EL (cell line): ENCODE measurements around the gene FOLR2.

Experiments
- DNase-seq: peaks from one replicate; pipeline ENCODE4 v3.0.0-alpha.2; 2016

FOLR2 gene

DNA sequence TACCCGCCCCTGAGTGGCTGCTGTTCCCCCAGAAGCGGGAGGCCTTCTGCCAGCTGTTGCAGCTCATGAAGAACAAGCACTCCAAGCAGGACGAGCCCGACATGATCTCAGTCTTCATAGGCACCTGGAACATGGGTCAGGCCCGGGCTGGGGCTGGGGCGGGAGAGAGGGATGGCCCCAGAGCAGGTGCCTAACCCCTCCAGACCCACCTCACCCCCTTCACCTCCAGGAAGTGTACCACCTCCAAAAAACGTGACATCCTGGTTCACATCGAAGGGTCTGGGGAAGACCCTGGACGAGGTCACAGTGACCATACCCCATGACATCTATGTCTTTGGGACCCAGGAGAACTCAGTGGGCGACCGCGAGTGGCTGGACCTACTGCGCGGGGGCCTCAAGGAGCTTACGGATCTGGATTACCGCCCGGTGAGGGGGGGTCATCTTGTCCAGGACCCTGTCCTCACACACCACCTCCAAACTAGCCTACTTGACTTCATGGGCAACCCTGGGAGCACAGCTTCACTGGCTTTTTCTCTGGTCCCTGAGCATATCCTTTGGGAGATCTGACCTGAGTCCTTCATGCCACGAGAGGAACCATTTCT, 14.3 kb downstream of the FOLR2 start:
- DNase-seq: no peak

GRCh38 chr11:72231396-72232259, 15.0 kb downstream of the FOLR2 start:
- DNase-seq: no peak

DNA sequence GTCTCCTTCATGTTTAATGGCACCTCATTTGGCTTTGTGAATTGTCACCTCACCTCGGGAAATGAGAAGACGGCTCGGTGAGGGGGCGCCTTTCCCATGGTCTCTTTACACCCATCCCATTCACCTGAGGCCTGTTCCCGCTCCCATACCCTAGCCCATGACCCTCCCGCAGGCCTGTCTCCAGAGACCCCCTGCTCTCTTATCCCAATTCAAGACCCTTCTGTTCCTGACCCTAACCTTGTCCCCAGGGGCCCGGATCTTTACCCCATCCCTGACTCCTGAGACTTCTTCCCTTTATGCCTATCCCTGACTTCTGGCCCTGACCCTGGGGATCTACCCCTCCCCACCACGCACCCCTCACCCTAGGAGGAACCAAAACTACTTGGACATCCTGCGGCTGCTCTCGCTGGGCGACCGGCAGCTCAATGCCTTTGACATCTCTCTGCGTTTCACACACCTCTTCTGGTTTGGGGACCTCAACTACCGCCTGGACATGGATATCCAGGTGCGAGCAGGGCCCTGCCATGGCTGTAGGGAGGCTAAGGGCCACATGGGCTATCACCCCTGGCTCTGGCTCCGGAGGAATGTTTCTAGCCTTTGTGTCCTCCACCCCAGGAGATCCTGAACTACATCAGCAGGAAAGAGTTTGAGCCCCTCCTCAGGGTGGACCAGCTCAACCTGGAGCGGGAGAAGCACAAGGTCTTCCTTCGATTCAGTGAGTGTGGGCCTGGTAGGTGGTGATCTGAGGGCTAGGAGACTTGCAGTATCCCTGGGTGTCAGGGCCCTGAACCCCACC, 15.9 kb downstream of the FOLR2 start:
- no peak for DNase-seq

DNA sequence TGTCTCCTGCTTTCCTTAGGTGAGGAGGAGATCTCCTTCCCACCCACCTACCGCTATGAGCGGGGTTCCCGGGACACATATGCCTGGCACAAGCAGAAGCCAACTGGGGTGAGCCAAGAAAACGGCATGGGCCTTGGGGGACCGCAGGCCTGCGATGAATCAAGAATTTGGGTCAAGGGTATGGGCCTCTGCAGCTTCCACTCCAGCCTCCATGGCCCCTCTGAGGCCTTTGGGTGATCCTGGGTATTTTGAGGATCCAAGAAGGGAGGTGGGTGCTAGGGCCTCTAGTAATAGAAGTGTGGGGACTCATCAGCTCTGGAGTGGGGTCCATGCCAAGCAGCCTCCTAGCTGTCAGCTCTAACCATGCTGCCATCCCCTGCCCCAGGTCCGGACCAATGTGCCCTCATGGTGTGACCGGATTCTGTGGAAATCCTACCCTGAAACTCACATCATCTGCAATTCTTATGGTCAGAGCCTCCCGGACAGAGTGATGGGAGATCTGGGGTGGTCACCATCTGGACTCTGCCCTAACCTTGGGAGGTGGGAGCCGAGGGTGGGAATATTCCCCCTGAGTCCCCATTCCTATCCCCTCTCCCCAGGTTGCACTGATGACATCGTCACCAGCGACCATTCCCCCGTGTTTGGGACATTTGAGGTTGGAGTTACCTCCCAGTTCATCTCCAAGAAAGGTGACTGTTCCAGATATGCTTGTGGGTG, 16.6 kb downstream of the FOLR2 start:
- no peak for DNase-seq

DNA sequence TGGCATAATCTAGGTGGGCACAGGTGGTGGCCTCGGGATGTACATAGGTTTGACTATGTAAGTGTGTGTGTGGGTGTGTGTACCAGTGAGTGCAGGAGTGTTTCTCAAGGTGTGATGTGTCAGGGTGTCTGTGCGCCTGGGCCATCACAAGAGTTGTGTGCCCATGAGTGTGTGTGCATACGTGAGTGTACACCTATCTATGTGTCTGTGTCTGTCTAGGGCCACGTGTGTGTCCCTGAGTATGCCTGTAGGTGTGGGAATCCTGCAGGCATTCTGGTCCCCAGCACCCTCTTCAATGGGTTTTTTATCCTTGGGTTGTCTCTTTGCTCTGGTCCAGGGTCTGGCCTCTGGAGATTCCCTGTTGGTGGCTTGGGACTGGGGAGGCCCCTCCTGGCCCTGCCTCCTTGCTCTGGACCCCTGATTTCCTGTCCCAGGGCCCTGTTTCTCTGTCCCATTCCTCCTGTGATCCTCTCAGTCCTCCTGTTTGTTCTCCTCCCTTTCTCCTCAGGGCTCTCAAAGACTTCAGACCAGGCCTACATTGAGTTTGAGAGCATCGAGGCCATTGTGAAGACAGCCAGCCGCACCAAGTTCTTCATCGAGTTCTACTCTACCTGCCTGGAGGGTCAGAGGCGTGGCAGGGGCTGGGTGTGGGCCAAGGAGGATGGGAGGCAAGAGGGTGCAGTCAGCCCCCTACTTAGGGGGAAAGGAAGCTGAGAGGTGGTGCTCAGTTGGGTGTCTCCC, 17.3 kb downstream of the FOLR2 start:
- DNase-seq: no peak

DNA sequence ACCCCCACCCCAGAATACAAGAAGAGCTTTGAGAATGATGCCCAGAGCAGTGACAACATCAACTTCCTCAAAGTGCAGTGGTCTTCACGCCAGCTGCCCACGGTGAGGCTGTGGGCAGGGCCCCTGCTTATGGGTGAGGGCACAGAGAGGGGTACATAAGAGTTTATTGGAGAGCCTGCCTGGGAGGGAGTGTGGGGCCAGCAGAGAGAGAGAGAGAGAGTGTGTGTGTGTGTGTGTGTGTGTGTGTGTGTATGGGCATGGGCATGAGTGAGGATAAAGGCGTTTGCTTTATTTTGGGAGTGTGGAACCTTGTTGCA, 17.9 kb downstream of the FOLR2 start:
- no peak for DNase-seq

- no peak for DNase-seq
Observed at GRCh38 chr11:72234920-72235319, 18.3 kb downstream of the FOLR2 start.

GRCh38 chr11:72235351-72236057, 18.9 kb downstream of the FOLR2 start:
- DNase-seq: no peak

- DNase-seq: no peak
Observed at GRCh38 chr11:72236083-72236697, 19.6 kb downstream of the FOLR2 start.

DNA sequence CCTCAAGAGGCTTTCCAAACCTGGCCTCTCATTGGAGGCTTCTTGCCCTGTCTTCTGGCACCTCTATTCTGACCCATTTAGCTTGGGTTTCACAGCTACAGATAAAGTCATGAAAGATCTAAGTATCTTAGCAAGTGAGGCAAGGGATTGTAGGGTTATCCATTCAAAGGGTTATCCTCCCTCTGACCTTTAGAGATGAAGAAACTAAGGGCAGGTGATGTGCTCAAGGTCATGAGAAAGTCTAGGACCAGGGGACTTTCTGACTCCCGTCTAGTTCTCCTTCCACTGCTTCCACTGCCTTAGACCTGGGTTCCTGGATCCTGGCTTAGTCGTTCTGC, 20.1 kb downstream of the FOLR2 start:
- no peak for DNase-seq

GRCh38 chr11:72237112-72237931, 20.7 kb downstream of the FOLR2 start:
- no peak for DNase-seq

DNA sequence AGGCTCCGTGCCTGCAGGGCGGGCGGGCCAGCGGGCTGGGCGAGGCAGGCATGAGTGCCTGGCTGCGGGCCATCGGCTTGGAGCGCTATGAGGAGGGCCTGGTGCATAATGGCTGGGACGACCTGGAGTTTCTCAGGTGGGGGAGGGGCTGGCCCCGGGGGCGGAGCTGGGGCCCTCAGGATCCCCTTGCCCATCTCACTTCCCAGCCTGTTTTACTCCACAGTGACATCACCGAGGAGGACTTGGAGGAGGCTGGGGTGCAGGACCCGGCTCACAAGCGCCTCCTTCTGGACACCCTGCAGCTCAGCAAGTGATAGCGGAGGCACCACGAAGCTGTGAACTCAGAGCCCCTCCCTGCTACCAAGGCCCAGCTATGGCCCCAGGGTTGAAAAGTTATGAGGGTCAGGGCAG, 21.5 kb downstream of the FOLR2 start:
- DNase-seq: peak; percentile 60

- DNase-seq: no peak
Observed at GRCh38 chr11:72238492-72239312, 22.1 kb downstream of the FOLR2 start.

DNA sequence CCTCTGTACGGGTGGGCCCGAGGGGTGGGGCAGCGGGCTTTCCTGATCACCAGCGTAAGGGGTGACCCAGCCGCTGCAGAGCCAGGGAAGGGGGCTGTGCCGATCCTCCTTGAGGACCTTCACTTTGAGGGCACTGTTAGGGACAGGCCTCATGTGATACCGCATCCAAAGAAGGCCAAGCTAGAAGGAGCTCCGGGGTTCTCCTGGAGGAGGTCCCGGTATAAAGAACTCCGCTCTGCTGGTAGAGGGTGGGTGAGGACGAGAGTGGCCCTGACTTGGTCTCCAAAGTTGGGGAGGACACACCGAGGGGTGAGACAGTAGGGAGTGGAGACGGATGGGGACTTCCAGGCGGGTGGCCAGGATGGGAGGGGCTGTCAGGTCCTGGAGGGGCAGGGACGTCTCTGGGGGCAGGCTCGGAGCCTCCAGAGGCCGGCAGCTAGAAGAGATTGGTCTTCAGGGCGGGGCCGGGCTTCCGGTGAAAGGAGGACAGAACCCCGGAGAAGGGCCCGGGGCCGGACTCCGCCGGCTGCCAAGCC, 22.8 kb downstream of the FOLR2 start:
- DNase-seq: peak; percentile 78

DNA sequence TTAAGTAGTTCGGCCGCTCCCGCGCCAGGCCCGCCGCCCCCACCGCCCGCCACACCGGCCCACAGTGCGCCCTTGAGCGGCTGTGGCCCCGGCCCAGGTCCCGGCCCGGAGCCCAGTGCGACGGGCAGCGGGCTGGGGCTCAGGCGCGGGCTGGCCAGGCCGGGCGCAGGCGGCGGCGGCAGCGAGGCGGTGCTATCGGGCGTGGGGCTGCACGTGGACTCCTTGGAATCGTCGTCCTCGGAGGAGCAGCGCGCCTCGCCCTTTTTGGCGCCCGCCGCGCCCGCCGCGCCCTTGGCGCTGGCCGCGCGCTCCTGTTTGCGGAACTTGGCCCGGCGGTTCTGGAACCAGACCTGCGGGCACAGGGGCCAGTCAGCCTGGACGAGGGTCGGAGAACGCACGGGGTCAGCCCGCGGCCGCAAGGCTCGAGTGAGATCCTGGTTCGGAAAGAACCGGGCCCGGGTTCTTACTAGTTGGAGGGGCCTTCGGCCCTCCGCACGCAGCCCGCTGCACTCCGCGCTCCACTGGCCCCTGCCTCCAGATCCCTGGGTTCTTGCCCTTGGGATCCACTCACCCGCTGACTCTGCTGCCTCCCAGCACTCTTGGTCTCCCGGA, 23.4 kb downstream of the FOLR2 start:
- no peak for DNase-seq

DNA sequence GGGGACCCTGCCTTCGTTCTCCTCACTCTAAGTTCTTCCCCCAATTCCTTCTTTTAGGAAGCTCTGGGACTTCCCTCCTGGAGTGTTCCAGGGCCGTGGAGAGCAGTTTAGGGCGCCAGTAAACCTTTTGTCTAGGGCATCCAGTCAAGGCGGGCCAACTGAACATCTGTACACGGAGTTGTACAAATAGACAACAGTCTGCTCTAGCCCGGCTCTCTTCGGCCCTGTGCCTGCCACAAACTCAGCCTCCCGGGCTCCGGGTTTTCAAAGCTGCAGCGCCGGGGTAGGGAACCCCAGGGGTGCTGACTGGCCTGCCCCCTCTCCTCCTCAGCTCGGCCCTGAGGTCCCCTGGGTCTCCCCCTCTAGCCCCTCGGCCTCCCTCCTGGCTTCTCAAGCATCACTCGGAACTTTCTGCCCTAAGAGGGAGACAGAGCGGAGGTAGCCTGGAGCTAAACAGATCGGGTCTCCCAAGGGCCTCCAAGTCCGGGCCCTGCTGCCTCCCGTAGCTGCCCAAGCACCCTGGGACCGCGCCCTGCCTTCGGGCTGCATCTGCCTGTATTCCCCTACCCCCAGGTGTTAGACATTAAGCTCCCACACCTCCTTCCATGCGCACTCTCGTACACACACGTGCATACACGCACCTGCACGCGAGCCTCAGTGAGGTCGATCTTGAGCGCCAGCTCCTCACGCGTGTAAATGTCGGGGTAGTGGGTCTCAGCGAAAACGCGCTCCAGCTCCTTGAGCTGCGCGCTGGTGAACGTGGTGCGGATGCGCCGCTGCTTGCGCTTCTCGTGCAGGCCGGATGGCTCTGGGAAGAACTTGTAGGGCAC, 24.1 kb downstream of the FOLR2 start:
- no peak for DNase-seq

GRCh38 chr11:72241291-72241781, 24.7 kb downstream of the FOLR2 start:
- DNase-seq: no peak

DNA sequence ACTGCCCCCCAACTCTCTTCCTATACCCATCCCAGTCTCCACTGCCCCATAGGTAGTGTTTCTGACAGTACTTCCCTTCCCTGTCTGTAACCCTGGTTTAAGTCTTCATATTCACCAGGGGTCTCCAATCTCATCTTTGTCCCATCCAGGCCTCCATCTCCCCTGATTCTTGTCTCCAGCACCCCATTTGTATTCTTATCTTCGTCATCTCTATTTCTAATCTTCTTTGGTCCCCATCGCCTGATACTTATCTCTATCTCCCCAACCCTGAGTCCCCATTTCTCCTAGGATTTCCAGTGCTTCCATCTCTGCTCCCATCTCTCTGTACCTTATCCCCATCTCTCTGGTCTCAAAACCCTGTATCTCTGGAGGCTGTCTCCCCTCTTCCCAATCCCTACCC, 25.5 kb downstream of the FOLR2 start:
- no peak for DNase-seq
